NCI-H1048 (cell line): Measurements from ENCODE around the gene PAFAH2.

Experiments used
- DNase-seq: peaks from one replicate; lab custom pipeline; 2025; lab: John Stamatoyannopoulos, UW

Gene PAFAH2

DNA sequence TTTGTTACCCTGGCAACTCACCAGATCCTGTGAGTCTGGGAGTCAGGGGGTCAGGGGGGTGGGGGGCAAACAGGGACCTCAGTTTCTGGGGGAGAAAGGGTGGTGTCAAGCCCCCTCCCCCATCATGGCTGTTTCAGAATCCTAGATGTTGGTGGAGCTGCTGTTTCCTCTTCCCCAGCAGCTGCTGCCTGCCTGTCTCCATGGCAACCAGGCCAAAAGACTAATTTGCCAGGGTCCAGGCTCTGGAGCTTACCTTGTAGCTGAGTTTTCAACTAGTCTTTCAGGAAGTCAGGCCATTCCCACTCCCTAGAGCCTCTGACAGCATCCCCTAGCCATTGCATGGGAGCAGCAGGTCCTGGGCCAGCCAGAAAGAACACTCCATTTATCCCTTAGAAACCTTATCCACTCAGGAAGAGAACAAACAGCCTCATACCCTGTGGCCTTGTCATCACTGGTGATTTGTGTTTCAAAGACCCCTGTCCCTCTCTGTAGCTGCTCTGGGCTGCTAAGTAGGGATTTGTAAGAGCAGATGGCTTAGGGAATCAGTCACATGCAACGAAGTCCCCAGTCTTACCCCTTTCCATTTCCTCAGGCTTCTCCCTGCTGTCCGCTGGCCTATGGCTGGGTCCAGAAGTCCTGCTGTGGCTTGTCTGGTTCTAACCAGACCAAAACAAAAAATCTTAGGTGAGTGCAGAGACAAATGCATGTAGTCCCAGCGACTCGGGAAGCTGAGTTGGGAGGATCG lies 70.2 kb downstream of the PAFAH2 start:
- DNase-seq: no peak

DNA sequence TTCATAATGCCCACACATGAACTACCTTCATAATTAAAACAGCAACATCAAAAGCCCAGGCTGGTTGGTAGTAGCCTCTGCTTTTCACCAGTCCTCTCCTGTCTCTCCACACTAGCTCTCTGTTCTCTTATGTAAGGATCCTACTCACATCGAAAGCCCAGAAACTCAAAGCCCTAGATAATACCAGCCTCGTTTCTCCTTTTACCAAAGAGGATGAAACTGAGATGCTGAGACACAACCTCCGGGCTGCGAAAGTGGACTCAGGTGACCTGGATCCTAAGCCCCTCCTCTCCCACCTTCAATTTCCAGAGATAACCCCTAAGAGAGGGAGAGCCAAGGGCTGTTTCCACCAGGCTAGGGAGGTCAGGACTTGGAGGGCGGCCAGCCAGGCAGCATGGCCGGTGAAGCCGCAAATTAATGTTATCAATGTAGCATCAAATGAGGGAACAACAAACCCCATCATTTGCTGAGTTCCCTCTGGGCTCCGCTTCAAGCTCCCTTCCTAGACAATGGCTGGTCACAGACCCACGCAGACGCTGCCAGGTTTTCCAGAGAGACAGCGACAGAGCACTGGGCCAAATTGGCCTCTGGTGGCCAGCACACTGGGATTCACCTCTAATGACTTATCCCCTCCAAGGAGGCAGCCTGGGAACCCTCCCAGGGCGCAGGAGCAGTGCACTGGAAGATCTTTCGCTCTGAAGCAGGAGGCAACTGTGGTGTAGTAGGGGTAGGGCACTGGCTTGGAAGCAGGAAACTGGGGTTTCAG lies 70.9 kb downstream of the PAFAH2 start:
- no peak for DNase-seq

DNA sequence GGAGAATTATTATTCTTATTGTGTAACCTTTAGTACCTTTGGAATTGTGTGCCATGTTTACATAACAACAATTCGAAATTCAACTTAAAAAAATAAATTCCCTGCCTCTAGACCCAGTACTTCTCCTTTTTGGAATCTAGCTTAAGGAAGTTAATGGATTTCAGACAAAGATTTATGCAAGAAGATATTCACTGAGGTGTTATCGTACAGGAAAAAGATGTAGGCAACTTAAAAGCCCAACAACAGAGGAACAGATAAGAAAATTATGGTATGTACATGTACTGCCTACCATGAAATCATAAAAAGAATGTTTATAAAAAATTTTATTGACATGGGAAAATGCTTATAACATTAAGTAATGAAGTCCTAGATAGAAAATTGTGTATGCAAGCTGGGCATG lies 73.4 kb downstream of the PAFAH2 start:
- no peak for DNase-seq

DNA sequence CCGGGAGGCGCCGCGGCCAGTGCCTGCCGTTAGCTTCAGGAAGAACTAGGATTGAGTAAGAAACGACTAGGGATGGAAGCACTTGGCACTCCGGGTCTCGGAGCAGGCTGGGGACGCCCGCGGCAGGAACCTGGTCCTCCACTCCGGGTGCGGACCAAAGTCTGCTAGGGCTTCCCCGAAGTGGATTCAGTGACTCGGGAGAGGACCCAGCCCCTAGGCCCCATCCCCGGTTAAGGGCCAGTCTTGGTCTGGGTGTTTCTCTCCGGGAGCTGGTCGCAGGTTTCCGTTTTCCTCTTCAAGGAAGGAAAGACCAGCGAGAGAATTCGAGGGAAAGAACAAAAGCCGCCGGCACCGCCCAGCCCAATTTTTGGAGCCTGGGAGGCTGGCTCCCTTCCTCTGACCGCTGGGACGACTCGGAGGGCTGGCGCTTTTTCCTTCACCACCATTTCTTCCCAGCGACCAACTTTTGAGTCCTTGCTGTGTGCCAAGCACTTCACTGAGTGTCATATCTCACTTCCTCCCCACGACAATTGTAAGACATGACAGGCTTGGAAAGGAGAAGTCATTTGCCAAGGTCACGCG lies 74.8 kb downstream of the PAFAH2 start:
- DNase-seq: no peak

DNA sequence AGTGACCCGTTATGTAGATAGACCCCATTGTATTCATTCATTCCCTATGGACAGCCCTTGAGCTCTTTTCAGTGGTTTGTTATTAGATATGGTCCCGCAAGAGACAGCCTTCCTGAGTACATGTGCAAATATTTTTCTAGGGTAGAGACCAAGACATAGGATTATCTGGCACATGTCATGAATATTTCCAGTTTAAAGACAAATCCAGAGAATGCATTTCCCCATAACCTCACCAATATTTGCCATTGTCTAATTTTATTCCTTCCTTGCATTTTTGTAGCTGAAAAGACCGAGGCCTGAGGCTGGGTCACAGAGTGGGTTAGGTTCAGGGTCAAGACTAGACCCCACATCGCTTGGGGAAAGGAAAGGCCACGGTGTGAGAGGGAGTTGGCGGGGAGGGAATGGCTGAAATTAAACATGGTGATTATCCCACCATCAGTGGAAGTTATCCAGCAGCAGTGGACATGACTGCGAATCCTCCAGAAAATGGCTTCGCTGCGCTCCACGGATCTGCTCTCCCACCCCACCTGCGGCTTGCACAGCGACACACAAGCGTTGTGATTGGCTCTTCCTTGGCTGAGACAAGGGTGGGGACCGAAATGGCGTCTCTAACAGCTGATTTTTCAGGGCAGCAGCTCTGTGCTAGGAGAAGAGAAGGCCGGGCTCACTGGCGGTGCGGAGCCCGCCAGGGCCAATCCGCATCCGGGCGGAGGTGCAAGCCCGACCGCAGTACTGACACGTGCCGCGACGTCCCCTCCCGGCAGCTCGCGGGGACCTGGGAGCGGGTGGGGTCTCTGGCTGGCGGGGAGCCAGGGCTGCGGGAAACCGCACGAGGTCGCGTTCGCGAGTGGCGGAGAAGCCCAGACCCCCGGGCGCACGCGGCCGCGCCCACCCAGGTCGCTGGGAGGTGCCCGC lies 75.5 kb downstream of the PAFAH2 start:
- no peak for DNase-seq

DNA sequence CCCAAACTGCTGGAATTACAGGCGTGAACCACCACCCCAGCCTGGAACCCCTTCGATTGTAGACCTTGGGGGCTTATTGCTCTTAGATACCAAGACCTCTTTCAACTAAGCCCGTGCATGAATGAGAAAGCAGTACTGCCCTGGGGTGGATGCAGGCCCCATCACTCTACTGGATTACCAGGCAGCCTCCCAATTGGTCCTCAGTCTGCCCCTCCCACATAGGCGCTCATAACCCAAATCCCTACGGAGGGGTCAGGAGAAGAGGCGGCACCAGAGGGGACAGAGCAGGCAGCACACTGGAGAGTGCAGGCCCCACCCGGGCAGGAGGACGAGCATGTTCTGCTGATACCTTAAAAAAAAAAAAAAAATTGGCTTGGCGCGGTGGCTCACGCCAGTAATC lies 79.2 kb downstream of the PAFAH2 start:
- DNase-seq: no peak

DNA sequence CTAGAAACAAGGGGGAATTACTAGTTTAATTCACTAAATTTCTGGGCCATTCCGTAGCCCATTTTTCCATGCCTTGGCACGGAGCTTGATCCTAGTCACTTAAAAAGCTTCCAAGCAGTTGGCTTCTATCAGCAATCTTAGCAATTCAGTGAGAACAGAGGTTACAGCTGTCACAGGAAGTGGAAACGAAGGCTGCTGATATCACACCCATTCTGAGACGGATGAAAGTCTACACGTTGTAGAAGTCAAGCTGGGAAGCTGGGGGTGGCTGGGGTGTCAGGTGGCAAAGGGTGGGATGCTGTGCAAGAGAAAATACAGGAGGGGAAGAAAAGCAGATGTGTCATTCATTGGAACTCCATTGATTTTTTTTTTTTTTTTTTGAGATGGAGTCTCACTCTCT lies 79.9 kb downstream of the PAFAH2 start:
- no peak for DNase-seq

DNA sequence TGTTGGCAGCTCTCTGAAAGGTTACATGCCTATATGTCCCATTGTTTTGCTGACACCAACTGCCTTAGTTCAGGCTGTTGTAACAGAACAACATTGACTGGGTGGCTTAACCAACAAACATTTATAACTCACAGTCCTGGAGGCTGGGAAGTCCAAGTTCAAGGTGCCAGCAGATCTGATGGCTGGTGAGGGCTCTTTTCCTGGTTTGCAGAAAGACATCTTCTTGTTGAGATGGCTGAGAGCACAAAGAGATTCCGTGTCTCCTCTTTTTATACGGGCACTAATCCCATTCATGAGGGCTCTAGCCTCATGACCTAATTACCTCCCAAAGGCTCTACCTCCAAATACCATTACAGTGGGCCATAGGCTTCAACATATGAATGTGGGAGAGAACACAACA lies 81.4 kb downstream of the PAFAH2 start:
- no peak for DNase-seq

DNA sequence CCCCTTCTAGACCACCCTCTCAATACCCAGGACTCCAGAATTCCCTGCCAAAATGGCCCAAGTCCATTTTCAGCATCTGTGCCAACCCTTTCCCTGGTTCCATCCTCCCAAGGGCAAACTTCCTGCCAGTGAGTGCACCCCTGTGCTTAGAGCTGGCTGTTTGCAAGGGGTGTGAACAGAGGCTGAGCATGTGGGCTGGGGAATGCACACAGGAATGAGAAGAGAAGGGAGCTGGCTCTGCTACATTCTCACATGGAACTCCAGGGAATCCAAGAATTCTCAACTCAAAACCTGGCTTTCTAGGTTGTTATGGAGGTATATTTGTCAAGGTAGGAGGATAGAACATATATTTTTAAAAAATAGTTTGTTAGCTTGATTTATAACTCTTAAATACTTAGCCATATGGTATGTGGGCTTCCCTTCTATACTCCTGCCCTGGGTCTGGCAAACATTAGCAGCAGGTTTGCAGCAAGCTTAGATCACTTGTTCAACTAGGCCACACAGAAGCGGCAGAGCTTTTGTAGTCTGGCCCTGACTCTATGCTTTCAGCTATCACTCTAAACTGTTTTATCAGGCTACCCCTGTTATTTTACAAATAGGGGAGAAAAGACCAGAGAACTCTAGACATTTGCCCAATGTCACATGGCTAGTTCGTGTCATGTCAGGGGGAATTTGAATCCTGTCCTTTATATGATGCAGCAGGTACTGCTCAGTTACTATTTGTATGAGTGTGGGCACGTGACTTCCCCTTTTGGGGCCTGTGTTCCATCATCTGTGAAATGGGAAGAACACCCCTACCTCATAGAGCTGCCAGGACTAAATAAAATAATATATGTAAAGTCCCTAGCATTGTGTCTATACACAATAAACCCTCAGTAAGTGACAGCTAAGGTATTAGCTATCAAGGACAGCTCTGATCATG lies 83.5 kb downstream of the PAFAH2 start:
- DNase-seq: no peak

DNA sequence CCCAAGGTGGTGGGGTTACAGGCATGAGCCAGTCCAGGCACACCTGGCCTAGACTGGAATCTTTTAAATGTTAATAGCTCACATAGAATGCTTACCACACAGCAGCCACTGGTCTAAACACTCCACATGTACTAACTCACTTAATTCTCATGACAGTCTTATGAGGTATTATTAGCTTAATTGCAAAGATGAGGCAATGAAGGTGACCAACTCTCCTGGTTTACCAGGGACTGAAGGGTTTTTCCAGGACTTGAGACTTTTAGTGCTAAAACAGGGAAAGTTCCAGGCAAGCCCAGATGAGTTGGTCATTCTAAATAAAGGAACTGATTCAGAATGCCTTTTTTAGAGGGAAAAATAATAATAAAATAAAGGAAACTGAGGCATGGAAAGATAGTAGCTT lies 84.7 kb downstream of the PAFAH2 start:
- DNase-seq: no peak

DNA sequence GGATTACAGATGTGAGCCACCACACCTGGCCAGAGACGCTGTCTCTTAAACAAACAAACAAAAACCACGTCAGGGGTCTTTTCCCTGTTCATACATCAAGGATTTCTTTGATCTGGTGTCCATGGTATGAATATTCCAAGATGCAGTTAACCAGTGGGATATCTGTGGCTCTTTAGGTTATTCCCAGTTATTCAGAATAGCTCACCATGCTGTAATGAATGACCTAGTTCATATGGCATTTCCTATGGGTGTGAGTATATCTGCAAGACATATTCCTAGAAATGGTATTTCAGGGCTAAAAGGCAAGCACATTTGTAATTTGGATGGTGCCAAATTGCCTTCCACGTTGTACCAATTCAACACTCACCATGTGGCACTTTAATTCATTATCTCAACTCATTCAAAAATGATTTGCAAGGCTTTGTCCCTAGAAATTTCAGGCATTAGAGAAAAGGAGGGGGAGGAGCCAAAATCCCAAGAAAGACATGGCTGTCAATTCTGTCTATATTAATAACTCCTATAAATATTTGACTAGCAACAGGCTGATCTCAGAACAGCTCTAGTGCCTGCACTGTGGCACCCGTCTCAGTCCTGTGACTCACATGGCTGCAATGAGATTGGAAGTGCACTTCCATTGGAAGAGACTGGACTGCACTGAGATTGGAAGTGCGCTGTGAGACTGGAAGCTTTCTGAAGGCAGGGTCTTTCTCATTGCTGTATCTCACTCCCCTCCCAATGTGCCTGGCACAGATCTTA lies 85.6 kb downstream of the PAFAH2 start:
- DNase-seq: no peak

DNA sequence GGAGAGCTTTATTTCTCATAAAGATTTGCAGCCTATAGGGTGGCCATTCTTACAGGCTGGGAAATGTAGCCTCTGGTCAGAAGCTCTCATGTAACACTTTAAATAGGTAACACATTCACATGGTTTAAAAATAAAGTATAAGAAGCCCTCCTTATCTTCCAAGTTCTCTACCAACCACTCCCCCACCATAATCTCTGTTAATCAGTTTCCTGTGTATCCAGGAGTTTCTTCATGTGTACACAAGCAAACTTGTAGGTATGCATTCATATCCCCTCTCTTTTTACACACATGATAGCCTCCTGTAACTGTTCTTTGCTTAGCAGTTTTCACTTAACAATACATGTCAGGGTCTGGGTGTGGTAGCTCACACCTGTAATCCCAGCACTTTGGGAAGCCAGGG lies 86.7 kb downstream of the PAFAH2 start:
- no peak for DNase-seq
